Stimulated activated memory B cell treated with anti-CD40 and anti-IgM and Interleukin-4, amounts not matched to agents 10 μg/mL and 1 μg/mL and 100 μg/mL, for 72 hours (primary cell): ENCODE data around the gene UPF3A.
"Not testable (repeated sequence)": the region's sequence is repeated elsewhere in the genome, so short reads cannot be mapped to it uniquely, and the experiment has no call there.

Experiments used
- ATAC-seq: fragments of 150-1000 bp; cut with Tn5 transposase; 2 replicates; pipeline ENCODE4 v1.10.0; 2021
- H3K27ac Mint-ChIP-seq: one replicate; pipeline ENCODE4 v1.8.0; 2022; ENCODE audit warnings: mild to moderate bottlenecking, mixed read lengths
- H3K27me3 Mint-ChIP-seq: one replicate; pipeline ENCODE4 v1.8.0; 2022; ENCODE audit warnings: mixed read lengths
- H3K36me3 Mint-ChIP-seq: one replicate; pipeline ENCODE4 v1.8.0; 2022; ENCODE audit warnings: mixed read lengths
- H3K4me1 Mint-ChIP-seq: one replicate; pipeline ENCODE4 v1.8.0; 2022; ENCODE audit warnings: mixed read lengths
- H3K4me3 Mint-ChIP-seq: one replicate; pipeline ENCODE4 v1.8.0; 2022; ENCODE audit warnings: mild to moderate bottlenecking, moderate library complexity, mixed read lengths
- H3K9me3 Mint-ChIP-seq: one replicate; pipeline ENCODE4 v1.8.0; 2022; ENCODE audit warnings: mixed read lengths

UPF3A gene

DNA sequence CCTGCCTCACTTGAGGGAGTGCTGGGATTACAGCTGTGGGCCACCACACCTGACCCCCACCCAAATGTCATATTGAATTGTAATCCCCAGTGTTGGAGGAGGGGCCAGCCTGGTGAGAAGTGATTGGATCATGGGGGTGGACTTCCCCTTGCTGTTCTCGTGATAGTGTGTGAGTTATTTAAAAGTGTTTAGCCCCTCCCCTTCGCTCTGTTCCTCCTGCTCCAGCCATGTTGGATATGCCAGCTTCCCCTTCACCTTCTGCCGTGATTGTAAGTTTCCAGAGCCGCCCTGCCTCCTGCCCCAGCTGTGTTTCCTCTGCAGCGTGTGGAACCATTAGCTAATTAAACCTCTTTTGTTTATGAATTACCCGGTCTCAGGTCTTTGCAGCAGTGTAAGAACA is 46.6 kb downstream of the UPF3A start:
- Mint-ChIP-seq H3K27ac (peak overlapping the region; percentile 11), H3K4me3 (no peak overlapping the region), H3K27me3 (no peaks in the 10 kb centered on the region), H3K36me3 (peaks cover 47% of the 10 kb centered on the region), H3K4me1 (peaks cover 24% of the 10 kb centered on the region), H3K9me3 (no peaks in the 10 kb centered on the region)
- ATAC-seq = no peak

GRCh38 chr13:114328595-114328994 is 47.2 kb downstream of the UPF3A start:
- Mint-ChIP-seq H3K4me3 (no peak overlapping the region), H3K36me3 (peaks cover 46% of the 10 kb centered on the region), H3K4me1 (peaks cover 26% of the 10 kb centered on the region), H3K27ac (peak overlapping the region; percentile 11), H3K27me3 (no peaks in the 10 kb centered on the region), H3K9me3 (no peaks in the 10 kb centered on the region)
- ATAC-seq = no peak

DNA sequence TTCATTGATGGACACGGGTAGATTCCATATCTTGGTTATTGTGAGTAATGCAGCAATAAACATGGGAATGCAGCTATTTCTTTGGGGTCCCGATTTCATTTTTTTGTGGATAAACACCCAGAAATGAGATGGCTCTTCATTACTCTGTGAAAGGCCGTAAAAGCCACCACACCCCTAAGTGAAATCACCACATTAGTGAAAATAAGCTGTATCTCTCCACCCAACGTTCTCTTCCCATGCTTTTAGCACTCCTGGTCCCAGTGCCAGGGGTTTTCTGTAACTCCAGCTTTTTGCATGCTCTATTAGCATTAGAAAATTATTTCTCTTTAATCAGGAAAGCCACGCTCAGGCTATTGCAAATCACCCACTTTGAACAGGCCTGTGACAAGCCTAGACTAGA is 48.7 kb downstream of the UPF3A start:
- H3K9me3 Mint-ChIP-seq = no peaks in the 10 kb centered on the region

GRCh38 chr13:114333881-114334280 is 52.5 kb downstream of the UPF3A start:
- H3K27me3 Mint-ChIP-seq, ATAC-seq, H3K36me3 Mint-ChIP-seq, H3K9me3 Mint-ChIP-seq: not testable (repeated sequence)
- Mint-ChIP-seq H3K4me3 (peak overlapping the region; percentile 71), H3K4me1 (peaks cover 20% of the 10 kb centered on the region), H3K27ac (peak overlapping the region; percentile 79)

More for the DNA sequence above, 48.7 kb downstream of the UPF3A start:
- ATAC-seq = no peak
- Mint-ChIP-seq H3K4me1 (peaks cover 29% of the 10 kb centered on the region), H3K27ac (no peak overlapping the region), H3K27me3 (no peaks in the 10 kb centered on the region), H3K36me3 (peaks cover 31% of the 10 kb centered on the region), H3K4me3 (no peak overlapping the region)

DNA sequence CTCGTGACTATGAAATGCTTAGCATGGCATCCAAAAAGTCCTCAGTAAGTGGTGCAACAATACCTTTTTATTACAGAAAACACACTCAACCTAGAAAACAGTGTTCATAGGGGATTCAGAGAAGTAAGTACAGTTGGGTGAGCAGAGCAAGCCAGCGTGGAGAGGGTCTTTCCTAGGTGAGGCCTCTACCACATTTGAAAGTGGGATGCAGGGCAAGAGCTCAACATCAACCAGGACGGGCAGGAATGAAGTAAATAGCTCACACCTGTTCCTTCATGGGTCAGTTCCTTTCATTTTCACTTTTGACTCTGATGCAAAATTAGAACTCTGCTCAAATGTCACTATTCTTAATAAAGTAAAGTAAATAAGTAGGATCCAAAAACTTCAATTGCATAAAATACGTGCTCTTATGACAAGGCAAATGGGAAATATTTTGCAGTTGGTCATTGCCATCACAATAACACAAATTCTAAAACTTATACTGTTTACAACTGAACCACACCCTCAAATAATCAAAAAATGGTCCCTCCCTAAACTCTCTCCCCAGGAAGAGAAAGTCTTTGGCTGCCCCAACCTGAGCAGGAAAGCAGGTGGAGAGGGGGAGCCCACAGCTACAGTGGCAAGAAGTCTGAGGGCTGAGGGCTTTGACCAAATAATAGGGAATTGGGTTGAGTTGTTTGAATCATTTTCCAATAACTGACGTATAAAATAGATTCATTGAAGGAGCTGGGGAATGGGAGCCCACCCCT is 53.1 kb downstream of the UPF3A start:
- H3K4me3 Mint-ChIP-seq = peak overlapping the region; percentile 71
- no peaks in the 10 kb centered on the region for H3K27me3 Mint-ChIP-seq
- H3K4me1 Mint-ChIP-seq = peaks cover 20% of the 10 kb centered on the region
- H3K27ac Mint-ChIP-seq = peak overlapping the region; percentile 79
- peaks cover 3% of the 10 kb centered on the region for H3K36me3 Mint-ChIP-seq
- H3K9me3 Mint-ChIP-seq = no peaks in the 10 kb centered on the region
- ATAC-seq = no peak

GRCh38 chr13:114336457-114336856 is 55.1 kb downstream of the UPF3A start:
- not testable (repeated sequence) for H3K4me3 Mint-ChIP-seq, H3K27me3 Mint-ChIP-seq, H3K27ac Mint-ChIP-seq, H3K9me3 Mint-ChIP-seq, ATAC-seq, H3K36me3 Mint-ChIP-seq
- H3K4me1 Mint-ChIP-seq = peaks cover 28% of the 10 kb centered on the region

GRCh38 chr13:114338959-114339358 is 57.6 kb downstream of the UPF3A start:
- H3K4me1 Mint-ChIP-seq = peaks cover 22% of the 10 kb centered on the region
- no peak overlapping the region for H3K27ac Mint-ChIP-seq
- ATAC-seq = no peak
- no peaks in the 10 kb centered on the region for H3K9me3 Mint-ChIP-seq
- H3K4me3 Mint-ChIP-seq = no peak overlapping the region
- no peaks in the 10 kb centered on the region for H3K27me3 Mint-ChIP-seq
- no peaks in the 10 kb centered on the region for H3K36me3 Mint-ChIP-seq

DNA sequence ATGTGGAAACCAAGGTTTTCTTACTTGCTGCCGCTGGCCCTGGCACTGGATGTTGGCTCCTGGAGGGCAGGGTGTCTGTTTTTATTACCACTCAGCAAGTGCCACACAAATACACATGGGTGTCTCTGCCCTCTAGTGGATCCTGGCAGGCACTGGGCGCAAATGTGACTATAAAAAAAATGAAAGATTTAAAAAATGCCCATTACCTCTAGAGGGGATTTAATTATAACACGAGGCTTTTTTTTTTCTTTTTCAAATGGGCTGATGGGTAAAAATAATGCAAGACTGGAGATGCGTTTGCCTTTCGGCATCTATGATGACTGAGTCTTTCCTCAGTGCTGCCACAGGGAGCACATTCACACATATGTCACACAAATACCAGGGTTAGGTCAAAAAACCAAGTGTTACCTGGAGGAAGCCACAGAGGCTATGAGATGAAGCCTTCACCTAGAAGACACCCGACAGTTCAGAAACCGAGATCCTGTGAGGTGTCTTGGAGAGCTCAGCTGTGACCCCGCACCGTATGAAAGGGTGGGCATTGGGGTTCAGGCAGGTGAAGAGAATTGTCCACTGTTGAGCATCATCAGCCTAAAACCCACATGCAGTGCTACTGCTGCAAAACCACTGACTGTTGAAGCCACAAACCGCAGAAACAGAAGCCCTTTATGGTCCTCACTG is 58.6 kb downstream of the UPF3A start:
- ATAC-seq = no peak
- H3K9me3 Mint-ChIP-seq = no peaks in the 10 kb centered on the region

GRCh38 chr13:114341003-114341777 is 59.8 kb downstream of the UPF3A start:
- no peaks in the 10 kb centered on the region for H3K27me3 Mint-ChIP-seq
- no peak overlapping the region for H3K4me3 Mint-ChIP-seq
- peaks cover 8% of the 10 kb centered on the region for H3K4me1 Mint-ChIP-seq
- no peaks in the 10 kb centered on the region for H3K36me3 Mint-ChIP-seq
- no peak for ATAC-seq
- no peaks in the 10 kb centered on the region for H3K9me3 Mint-ChIP-seq
- no peak overlapping the region for H3K27ac Mint-ChIP-seq

More for the DNA sequence above, 58.6 kb downstream of the UPF3A start:
- Mint-ChIP-seq H3K4me1 (peaks cover 12% of the 10 kb centered on the region), H3K27ac (no peak overlapping the region), H3K36me3 (no peaks in the 10 kb centered on the region), H3K27me3 (no peaks in the 10 kb centered on the region), H3K4me3 (no peak overlapping the region)

GRCh38 chr13:114347256-114347655 is 65.9 kb downstream of the UPF3A start:
- H3K9me3 Mint-ChIP-seq, H3K36me3 Mint-ChIP-seq, ATAC-seq, H3K27ac Mint-ChIP-seq, H3K4me3 Mint-ChIP-seq, H3K4me1 Mint-ChIP-seq: not testable (repeated sequence)
- H3K27me3 Mint-ChIP-seq = peaks cover 32% of the 10 kb centered on the region

- H3K27me3 Mint-ChIP-seq = peaks cover 31% of the 10 kb centered on the region
- not testable (repeated sequence) for H3K4me1 Mint-ChIP-seq, H3K4me3 Mint-ChIP-seq, H3K36me3 Mint-ChIP-seq, H3K9me3 Mint-ChIP-seq, ATAC-seq, H3K27ac Mint-ChIP-seq
Observed at GRCh38 chr13:114352763-114353162, 71.4 kb downstream of the UPF3A start.

GRCh38 chr13:114353382-114353781 is 72.0 kb downstream of the UPF3A start:
- H3K27ac Mint-ChIP-seq, H3K4me3 Mint-ChIP-seq, H3K4me1 Mint-ChIP-seq, H3K9me3 Mint-ChIP-seq, ATAC-seq, H3K36me3 Mint-ChIP-seq: not testable (repeated sequence)
- peaks cover 25% of the 10 kb centered on the region for H3K27me3 Mint-ChIP-seq
